GM12878 (cell line): ENCODE data around the gene CAPN15. TPM values are rescaled to one million over a fixed set of nuclear protein-coding genes. Genes with fewer than 3 reads are reported as not detected.

Experiments used
- ATAC-seq: fragments of 200-7000 bp; cut with Tn5 transposase; 3 replicates; pipeline ENCODE4 v1.9.1; 2020; ENCODE audit warnings: mild to moderate bottlenecking, moderate library complexity
- BruUV-seq: library from RNA; stranded (reverse); fragments of 400-500 nt; replicated peaks from 2 replicates; lab custom pipeline; 2021; lab: Mats Ljungman, UMichigan
- CTCF ChIA-PET: fragments of 300-600 bp; sonication (Branson Sonifier 250); formaldehyde crosslinking; extraction: SDS; loops from one replicate; lab custom pipeline; 2021; ENCODE audit warnings: inconsistent platforms; lab: Yijun Ruan, JAX
- POLR2A ChIA-PET: fragments of 350-600 bp; formaldehyde crosslinking; extraction: SDS; loops from one replicate; lab custom pipeline; 2021; ENCODE audit warnings: inconsistent platforms; lab: Charles Lee
- RAD21 ChIA-PET: fragments of 300-600 bp; sonication (Branson Sonifier 250); formaldehyde crosslinking; loops from one replicate; lab custom pipeline; 2023; ENCODE audit warnings: antibody characterized with exemption; ENCODE audit not compliant: unreplicated experiment; lab: Charles Lee
- SMC1A ChIA-PET: fragments of 300-600 bp; sonication (Branson Sonifier 250); formaldehyde crosslinking; loops from one replicate; lab custom pipeline; 2023; ENCODE audit not compliant: unreplicated experiment, uncharacterized antibody; lab: Charles Lee
- DNase-seq: peaks from one replicate; pipeline ENCODE4 v3.0.0-alpha.2; 2011; ENCODE audit warnings: low read depth, low spot score
- FAIRE-seq: peaks from 3 replicates; lab custom pipeline; 2011; peaks lifted over from hg19 to GRCh38; lab: Jason Lieb, UNC
- H2AFZ ChIP-seq: 2 replicates; pipeline ENCODE4 v1.6.0; 2011; ENCODE audit warnings: low read depth, low read length, control low read depth; ENCODE audit not compliant: control insufficient read depth
- H3K27ac ChIP-seq: 2 replicates; pipeline ENCODE4 v1.5.1; 2011; ENCODE audit warnings: control low read depth; ENCODE audit not compliant: control insufficient read depth, insufficient read depth
- H3K27me3 ChIP-seq, 2 experiments: replicated peaks in 1 of 2; 2 replicates each; pipeline versions ENCODE4 v1.6.0 to v1.6.1; 2011; ENCODE audit warnings: low read length in 1 of 2; ENCODE audit not compliant: control insufficient read depth in 2 of 2, insufficient read depth in 2 of 2
- H3K36me3 ChIP-seq, 2 experiments: 2 replicates each; pipeline ENCODE4 v1.5.1; 2011; ENCODE audit warnings: low read length in 1 of 2; ENCODE audit not compliant: control insufficient read depth in 2 of 2, insufficient read depth in 2 of 2
- H3K4me1 ChIP-seq: 2 replicates; pipeline ENCODE4 v1.6.1; 2011; ENCODE audit warnings: mild to moderate bottlenecking, low read length, moderate library complexity, mixed read lengths; ENCODE audit not compliant: control insufficient read depth, insufficient read depth
- H3K4me2 ChIP-seq: 2 replicates; pipeline ENCODE4 v1.6.0; 2011; ENCODE audit warnings: control low read depth; ENCODE audit not compliant: control insufficient read depth, insufficient read depth
- H3K4me3 ChIP-seq: fragments of 200-600 bp; sonication (generic); 2 replicates; pipeline ENCODE4 v1.5.1; 2016
- H3K79me2 ChIP-seq: 2 replicates; pipeline ENCODE4 v1.6.0; 2011; ENCODE audit warnings: low read length; ENCODE audit not compliant: control insufficient read depth, insufficient read depth
- H3K9ac ChIP-seq: 2 replicates; pipeline ENCODE4 v1.8.0; 2011; ENCODE audit warnings: low read length, control low read depth, mixed read lengths; ENCODE audit not compliant: control insufficient read depth, insufficient read depth
- H3K9me3 ChIP-seq: replicated peaks from 3 replicates; pipeline ENCODE4 v1.5.1; 2011; ENCODE audit warnings: mild to moderate bottlenecking, low read length; ENCODE audit not compliant: control insufficient read depth, insufficient read depth
- H4K20me1 ChIP-seq: 2 replicates; pipeline ENCODE4 v1.6.0; 2011; ENCODE audit not compliant: control insufficient read depth, insufficient read depth
- POU2F2 ChIP-seq: IDR thresholded peaks from 3 replicates; pipeline ENCODE4 v1.6.1; 2011; ENCODE audit warnings: low read depth, mild to moderate bottlenecking, low read length, borderline replicate concordance
- ZBTB33 ChIP-seq: fragments of 450-650 bp; IDR thresholded peaks from 2 replicates; pipeline ENCODE4 v1.6.1; 2017; ENCODE audit warnings: mild to moderate bottlenecking
- WGBS: methylation state at CpG from one replicate; pipeline ENCODE4 v1.1.6; 2016; ENCODE audit warnings: low lambda C conversion rate; ENCODE audit not compliant: insufficient replicate concordance, insufficient coverage; ENCODE audit errors: missing lambda C conversion rate; 5-methylcytosine and 5-hydroxymethylcytosine counted together
- in situ Hi-C: fragments of 300-500 bp; cut with MboI; formaldehyde crosslinking; loops from 9 replicates; pipeline ENCODE4 v1.14.3; 2018; ENCODE audit warnings: mixed read lengths
- intact Hi-C: fragments of 100-400 bp; cut with micrococcal nuclease; formaldehyde crosslinking; loops from one replicate; pipeline ENCODE4 v1.14.2; 2022; ENCODE audit not compliant: unreplicated experiment
- polyA plus RNA-seq, 11 experiments: library from polyadenylated mRNA; depleted of rRNA in 4 of 11; unstranded in 6 of 11; stranded (reverse) in 5 of 11; fragments of >200 nt; fragmentation: Nextera tagmentation in 4 of 11; fragmentation: Illumina TruSeq in 1 of 11; extraction: Ambion mirVana in 4 of 11; extraction: Trizol in 1 of 11; gene quantifications; 1 replicate in 1 of 11; 2 replicates in 10 of 11; pipeline versions ENCODE4 v1.2.1 to v1.2.3, GENCODE V29; 2011 to 2016; ENCODE audit warnings: inconsistent platforms in 2 of 11, missing spikeins in 2 of 11, low read depth in 1 of 11
- total RNA-seq, 4 experiments: library from RNA; depleted of rRNA in 3 of 4; stranded (reverse); fragments of >200 nt in 3 of 4; fragmentation: Illumina TruSeq in 1 of 4; extraction: Trizol in 1 of 4; gene quantifications; 2 replicates each; pipeline versions ENCODE4 v1.2.1 to v1.2.3, GENCODE V29; 2013 to 2021

Gene CAPN15
- total and polyA plus RNA-seq, 10 of the 15 experiments (the other 5 are each of a cell fraction or from before 2014, with no cell fraction given) = 0.40 to 78.5 (median 8.3) TPM

GRCh38 chr16:549544-550263 is 22.2 kb downstream of the CAPN15 start:
- in situ Hi-C loops = no loop called here
- no peak for FAIRE-seq
- no peak overlapping the region for H3K4me3 ChIP-seq

More at GRCh38 chr16:549544-550263, 22.2 kb downstream of the CAPN15 start:
- DNase-seq (no peak), ATAC-seq (no peak)
- intact Hi-C loops = no loop called here
- POLR2A ChIA-PET = no interaction called here
- SMC1A ChIA-PET = no interaction called here
- CTCF ChIA-PET = no interaction called here
- Histone ChIP-seq H3K27ac (no peak overlapping the region), H3K27me3 (no peaks in the 10 kb centered on the region), H3K9ac (no peak overlapping the region), H3K36me3 (peaks cover 0 to 21% of the 10 kb centered on the region in 2 experiments; a peak in 2 of 4 replicates), H4K20me1 (no peaks in the 10 kb centered on the region), H3K4me2 (no peak overlapping the region), H3K79me2 (no peaks in the 10 kb centered on the region), H2AFZ (no peak overlapping the region), H3K4me1 (no peaks in the 10 kb centered on the region), H3K9me3 (no peaks in the 10 kb centered on the region)
- BruUV-seq = no TSS peak
- RAD21 ChIA-PET = no interaction called here
- 95% methylated on average over 54 of the region's 54 CpGs for WGBS
- TF ChIP-seq POU2F2 (no peak), ZBTB33 (0 out of 2 replicates have a peak, but pooled peaks have one; percentile 41)
